ENCODE data around the gene TBC1D14.

TBC1D14 gene

DNA sequence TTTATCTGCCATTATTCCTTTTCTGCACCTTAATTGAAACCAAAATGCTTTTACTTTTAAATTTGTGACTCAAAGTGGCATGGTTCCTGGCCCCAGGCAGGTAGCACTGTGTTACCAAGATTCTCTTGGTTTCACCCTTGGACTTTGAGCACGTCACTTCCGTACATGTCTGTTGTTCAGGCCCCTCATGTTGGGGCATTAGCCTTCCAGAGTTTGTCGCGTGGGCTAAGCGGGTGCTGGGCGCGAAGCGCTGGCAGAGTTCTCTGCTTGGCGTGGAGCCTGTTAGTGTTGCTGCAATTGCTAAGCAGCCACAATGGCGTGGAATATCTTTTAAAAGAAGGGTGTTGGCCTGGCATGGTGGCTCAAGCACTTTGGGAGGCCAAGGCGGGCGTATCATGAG, 119.6 kb downstream of the TBC1D14 start:
- no peak for TF ChIP-seq POLR2A (IDR thresholded peaks at IDR 0.05; ENCODE audit: low read length)
- no peak for DNase-seq

DNA sequence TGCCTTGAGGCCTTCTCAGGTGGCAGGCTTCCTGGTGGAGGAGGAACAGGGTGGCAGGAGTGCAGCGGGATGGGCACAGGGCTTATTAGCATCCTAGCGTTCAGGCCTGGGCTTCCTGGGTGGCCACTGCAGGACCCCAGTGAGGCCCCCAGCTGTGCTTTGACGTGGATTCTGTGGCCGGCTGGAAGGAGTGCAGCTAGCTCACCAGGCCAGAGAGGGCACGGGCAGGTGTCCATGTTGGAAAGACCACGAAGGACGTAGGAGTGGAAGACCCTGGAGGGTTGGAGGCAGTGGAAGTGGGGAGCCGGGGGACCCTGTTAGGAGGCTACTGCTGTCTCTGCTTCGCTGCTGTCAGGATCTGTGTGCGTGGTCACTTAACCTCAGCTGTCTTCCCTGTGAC, 120.3 kb downstream of the TBC1D14 start:
- no peak for DNase-seq
- no peak for TF ChIP-seq POLR2A (IDR thresholded peaks at IDR 0.05; ENCODE audit: low read length)
- no peak for TF ChIP-seq GATA1 (IDR thresholded peaks at IDR 0.05; ENCODE audit: low read depth, low read length)

DNA sequence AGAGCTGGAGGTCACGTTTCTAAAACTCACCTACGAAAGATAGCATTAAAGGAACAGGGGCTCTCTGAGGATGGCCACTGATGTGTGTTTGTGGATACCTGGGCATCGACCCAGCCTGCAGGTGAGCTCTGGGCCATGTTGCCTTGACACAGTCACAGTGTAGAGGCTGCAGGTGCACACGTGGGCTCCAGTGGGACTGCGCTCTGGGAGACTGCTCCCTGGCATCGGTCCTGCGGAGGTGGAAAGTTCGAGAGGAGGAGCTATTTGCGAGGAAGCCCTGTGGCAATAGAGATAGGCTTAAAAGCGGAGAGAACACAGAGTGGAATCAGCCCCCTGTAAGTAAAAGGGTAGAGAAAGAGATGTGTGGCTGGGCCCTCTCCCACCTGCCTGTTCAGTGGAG, 121.2 kb downstream of the TBC1D14 start:
- no peak for DNase-seq
- TF ChIP-seq POLR2A (IDR thresholded peaks at IDR 0.05; ENCODE audit: low read length), result no peak
- TF ChIP-seq GATA1 (IDR thresholded peaks at IDR 0.05; ENCODE audit: low read depth, low read length), result no peak

DNA sequence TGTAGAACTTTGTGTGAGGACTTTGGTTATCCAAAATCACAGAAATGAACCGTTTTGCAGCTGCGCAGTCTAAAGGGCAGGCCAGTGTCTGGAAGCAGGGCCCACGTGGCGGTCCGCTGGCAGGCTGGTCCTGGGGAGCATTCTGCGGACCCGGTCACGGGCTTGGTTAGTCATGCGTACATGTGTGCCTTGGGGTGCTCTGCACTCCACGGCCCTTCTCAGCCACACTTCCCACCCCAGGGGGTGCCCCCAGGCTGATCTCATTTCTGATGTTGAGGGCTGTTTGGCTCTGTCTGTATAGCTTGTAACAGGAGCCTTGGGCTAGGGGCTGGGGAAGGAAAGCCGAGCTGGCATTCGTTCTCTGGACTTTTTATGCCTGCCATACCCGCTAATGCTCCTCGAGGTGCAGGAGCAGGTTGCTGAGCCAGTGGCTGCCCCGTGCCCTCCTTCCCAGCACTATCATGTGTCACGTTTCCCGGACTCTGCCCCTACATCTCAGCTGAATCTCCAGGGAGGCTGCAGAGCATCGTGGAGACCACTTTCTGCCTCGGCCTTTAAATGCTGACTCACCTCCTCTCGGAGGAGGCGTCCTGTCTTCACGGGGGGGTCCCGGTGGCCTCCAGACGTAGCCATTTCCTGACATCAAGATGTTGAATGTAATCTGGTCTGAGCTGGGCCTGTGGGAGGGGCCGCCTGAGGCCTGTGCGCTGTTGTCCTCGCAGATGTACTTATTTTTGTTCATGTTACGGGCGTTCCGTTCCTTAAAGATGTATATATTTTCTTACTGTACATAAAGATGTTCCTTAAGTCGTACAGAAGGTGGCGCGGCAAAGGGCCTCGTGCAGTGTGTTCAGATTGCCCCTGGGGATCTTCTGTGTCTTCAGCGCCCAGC, 122.2 kb downstream of the TBC1D14 start:
- DNase-seq, result peak; percentile 30 to 38
- TF ChIP-seq POLR2A (IDR thresholded peaks at IDR 0.05; ENCODE audit: low read length) (no peak), GATA1 (IDR thresholded peaks at IDR 0.05; ENCODE audit: low read depth, low read length) (no peak)

DNA sequence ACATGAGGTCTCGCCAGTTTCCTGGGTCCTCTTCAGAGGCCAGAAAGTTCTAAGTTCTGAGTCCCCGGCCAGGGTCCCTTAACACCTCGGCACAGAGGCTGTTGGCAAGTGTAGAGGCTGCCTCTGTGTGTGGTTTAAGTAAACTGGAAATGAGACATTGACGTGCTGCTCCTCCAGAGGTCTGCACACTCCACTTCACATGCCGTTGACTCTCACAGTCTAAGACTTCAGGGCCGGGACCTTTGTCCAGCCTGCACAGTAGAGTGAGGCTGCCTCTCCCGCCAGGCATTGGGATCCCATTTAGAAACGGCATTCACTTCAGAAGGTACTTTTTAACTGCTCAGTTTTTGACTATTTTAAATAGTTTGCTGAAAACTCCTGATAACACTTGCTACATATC, 123.0 kb downstream of the TBC1D14 start:
- no peak for TF ChIP-seq GATA1 (IDR thresholded peaks at IDR 0.05; ENCODE audit: low read depth, low read length)
- TF ChIP-seq POLR2A (IDR thresholded peaks at IDR 0.05; ENCODE audit: low read length), result no peak
- DNase-seq, result no peak

DNA sequence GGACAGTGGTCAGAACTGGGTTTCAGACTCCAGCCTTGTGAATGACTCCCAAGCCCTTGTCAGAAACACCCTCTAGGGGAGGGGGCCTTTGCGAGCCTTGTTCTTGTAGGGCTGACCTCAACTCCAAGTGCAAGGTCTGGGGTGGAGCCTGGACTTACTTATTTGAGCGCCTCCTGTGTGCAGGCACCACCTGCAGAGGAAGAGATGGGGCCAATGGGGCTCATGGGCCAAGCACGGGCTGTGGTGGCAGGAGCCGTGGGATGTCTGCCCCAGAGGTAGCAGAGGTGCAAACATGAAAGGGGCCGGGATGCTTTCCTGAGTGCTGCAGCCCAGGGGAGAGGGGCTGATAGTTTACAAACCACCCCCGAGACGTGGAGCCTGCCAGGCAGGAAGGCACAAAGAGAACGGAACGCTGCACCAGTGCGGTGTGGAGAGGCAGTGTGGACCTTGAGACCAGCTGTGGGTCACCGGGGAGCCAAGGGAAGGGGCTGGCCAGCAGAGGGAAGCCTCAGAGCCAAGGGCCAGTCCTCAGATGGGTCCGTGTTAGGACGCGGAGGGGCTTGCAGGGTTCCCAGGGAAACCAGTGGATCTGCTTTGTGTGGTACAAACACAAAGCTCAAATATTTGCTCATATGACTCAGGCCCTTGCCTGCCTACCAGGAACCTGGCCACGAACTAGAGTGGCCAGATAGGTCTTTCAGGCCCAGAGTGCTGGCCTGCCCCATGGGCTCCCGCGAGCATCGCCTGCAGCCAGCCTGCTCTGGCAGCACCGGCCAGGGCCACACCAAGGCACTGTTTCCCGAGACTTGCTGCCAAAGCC, 124.8 kb downstream of the TBC1D14 start:
- DNase-seq, result no peak
- TF ChIP-seq POLR2A (IDR thresholded peaks at IDR 0.05; ENCODE audit: low read length) (no peak), GATA1 (IDR thresholded peaks at IDR 0.05; ENCODE audit: low read depth, low read length) (no peak)

DNA sequence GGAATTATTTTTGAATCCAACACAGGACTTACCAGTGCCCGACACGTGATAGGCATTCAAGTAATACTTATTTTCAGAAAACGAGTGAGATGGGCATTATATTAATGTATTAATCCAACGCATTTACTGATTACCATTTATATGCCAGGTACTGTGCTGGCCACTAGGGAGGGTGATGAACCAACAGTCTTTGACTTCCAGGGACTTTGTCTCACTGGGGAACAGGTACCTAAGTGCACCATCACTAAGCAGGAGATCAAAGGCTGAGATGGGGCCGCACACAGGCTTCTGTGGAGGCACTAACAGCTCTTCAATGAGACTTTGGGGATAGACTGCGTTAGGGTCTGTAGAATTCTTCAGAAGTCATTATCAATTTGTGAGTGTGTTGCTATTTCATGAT, 127.8 kb downstream of the TBC1D14 start:
- TF ChIP-seq GATA1 (IDR thresholded peaks at IDR 0.05; ENCODE audit: low read depth, low read length), result no peak
- TF ChIP-seq POLR2A (IDR thresholded peaks at IDR 0.05; ENCODE audit: low read length), result no peak

DNA sequence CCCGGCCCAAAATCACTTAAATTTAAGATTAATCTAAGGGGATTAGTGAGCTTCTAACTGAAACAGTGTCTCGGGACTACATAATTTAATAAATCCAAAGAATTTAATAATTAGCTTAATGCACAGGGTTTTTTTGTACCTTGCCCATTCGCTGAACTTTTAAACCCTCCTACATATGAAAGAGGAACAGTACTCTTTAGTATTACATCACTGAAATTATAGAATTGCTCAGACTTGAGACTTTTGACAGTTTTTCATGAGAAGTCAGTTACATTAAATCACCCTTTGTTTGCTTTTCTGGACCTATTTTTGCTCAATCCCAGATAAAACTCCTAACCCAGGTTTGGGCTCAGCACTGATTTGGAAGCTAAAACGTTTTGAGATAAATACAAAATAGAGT, 131.1 kb downstream of the TBC1D14 start:
- no peak for DNase-seq
- no peak for TF ChIP-seq GATA1 (IDR thresholded peaks at IDR 0.05; ENCODE audit: low read depth, low read length)

More for the DNA sequence above, 127.8 kb downstream of the TBC1D14 start:
- DNase-seq, result peak in 1 of 2 experiments; percentile 20

DNA sequence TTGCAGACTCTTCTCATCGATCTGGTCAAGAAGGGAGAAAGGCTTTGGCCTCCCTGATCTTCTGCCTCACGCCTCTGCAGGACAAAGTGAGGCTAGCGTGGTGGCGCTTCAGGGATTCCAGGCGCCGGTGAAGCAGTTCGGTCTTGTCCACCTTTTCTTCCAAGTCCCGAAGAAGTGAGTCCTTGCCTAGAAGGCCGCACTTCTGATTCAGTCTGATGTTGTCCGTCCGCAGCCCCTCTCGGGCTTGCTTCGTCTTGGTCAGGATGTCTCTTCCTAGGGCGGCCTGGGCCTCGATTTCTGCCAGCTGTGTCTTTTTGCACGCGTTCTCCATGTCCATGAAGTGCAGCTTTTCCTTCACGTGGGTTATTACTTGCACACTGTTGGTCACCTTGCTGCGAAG, 131.6 kb downstream of the TBC1D14 start:
- TF ChIP-seq GATA1 (IDR thresholded peaks at IDR 0.05; ENCODE audit: low read depth, low read length), result no peak
- no peak for TF ChIP-seq POLR2A (IDR thresholded peaks at IDR 0.05; ENCODE audit: low read length)

DNA sequence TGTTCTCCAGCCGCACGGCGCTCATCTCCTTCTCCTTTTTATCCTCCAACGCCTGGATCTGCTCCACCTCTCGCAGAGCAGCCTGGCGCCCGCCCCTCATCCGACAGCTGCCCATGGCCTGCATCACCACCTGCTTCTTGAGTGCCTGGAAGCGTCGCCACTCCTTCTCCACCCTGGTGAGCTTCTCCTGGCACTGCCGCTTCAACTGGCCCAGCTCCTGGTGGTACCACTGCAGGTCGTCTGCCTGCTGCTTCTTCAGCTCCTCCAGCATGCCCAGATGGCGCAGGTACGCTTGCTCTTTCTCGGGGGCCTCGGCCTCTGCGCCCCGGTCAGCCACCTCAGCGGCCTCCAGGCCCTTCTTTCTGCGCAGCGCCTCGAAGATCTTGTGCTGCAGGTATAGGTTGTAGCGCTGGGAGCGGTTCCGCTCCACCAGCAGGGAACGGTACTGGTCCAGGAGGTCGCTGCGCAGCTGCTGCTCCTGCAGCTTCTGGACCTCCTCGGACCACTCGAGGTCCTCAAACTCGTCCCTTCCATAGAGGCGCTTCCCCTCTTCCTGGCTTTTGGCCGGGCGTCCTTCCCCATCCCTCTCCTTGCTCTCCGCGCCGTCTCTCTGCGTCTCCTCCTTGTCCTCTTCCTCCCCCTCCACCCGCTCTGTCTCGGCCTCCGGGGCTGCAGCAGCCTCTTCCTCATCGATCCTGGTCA, 132.3 kb downstream of the TBC1D14 start:
- DNase-seq, result no peak
- TF ChIP-seq GATA1 (IDR thresholded peaks at IDR 0.05; ENCODE audit: low read depth, low read length), result no peak
- no peak for TF ChIP-seq POLR2A (IDR thresholded peaks at IDR 0.05; ENCODE audit: low read length)

More for the DNA sequence above, 131.6 kb downstream of the TBC1D14 start:
- no peak for DNase-seq

DNA sequence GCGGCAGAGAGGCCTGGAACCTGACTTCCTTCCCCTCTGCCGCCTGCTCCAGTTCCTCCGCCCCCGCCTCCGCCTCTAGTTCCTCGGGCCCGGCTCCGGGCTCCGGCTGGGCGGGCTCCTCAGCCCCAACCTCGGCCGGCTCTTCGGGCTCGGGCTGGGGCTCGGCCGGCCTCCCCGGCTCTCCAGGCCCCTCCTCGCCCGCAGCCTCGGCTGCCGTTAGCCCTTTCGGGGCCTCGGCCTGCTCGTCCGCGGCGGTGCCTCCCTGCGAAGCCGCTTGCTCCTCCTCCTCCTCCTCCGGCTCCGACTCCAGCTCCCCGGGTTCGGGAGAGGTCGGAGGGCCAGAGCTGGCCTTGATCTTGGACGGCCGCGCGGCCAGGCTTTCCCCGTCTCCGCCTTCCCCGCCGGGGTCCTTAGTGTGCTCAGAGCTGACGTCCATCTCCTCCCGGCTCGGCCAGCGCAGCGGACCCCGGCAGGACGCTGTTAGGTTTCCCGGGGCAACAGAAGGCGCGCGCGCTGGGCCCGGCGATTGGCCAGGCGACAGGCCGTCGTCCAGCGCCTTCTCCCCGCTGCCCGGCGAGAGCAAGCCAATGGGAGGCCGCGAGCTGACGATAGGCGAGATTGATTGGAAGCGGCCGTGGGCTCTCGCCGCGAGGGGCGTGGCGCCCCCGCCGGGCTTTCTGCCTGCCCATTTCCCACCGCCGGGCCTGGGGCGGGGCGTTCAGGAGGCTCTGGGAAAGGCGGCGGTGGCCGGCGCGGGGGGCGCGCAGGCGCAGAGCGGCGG, 133.1 kb downstream of the TBC1D14 start:
- TF ChIP-seq POLR2A (IDR thresholded peaks at IDR 0.05; ENCODE audit: low read length) (no peak), GATA1 (IDR thresholded peaks at IDR 0.05; ENCODE audit: low read depth, low read length) (no peak)

DNA sequence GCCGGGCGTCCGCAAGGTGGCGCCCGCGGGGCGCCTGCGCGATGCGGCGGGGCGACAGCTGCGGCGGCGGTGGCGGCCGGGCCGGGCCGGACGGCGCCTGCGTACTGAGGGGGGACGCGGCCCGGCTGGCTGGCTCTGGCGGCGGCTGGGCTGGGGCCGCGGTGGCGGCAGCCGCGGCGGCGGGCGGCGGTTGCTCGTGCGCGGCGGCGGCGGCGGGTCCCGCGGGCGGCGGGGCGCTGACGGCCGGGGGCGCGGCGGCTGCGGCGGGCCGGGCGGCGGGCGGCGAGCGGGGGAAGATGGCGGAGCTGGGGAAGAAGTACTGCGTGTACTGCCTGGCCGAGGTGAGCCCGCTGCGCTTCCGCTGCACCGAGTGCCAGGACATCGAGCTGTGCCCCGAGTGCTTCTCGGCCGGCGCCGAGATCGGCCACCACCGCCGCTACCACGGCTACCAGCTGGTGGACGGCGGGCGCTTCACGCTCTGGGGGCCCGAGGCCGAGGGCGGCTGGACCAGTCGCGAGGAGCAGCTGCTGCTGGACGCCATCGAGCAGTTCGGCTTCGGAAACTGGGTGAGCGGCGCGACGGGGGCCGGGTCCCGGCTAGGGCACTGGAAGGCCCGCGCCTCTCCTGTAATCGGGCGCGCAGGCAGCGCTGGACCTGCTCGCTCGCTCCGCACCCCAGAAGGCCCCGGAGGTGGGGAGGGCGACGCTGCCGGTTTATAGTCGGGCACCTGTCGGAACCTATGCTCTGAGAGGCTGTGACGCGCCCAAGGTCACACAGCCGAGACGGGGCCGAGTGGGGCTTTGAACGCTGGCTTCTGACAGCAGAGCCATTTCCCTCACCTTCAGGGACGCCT, 133.9 kb downstream of the TBC1D14 start, which contains the start of gene TADA2B:
Gene TADA2B, plus strand, starts transcription at position 89 of the 853 bp plus-strand sequence. Its CDS starts 208 bp downstream, at position 297.
- TF ChIP-seq POLR2A (IDR thresholded peaks at IDR 0.05; ENCODE audit: low read length) (peak; percentile 25), GATA1 (IDR thresholded peaks at IDR 0.05; ENCODE audit: low read depth, low read length) (no peak)
- peak; percentile 74 to 85 for DNase-seq

More for the DNA sequence above, 133.1 kb downstream of the TBC1D14 start:
- peak; percentile 97 to 98 for DNase-seq

Data from erythroblast (primary cell).